Measurements from ENCODE around the gene DGCR8. TPM values are rescaled to one million over a fixed set of nuclear protein-coding genes. Genes with fewer than 3 reads are reported as not detected.

DGCR8 gene
- total RNA-seq, 4 donors from 2014 or later, result 9.8 to 27.9 (median 14.7) TPM

DNA sequence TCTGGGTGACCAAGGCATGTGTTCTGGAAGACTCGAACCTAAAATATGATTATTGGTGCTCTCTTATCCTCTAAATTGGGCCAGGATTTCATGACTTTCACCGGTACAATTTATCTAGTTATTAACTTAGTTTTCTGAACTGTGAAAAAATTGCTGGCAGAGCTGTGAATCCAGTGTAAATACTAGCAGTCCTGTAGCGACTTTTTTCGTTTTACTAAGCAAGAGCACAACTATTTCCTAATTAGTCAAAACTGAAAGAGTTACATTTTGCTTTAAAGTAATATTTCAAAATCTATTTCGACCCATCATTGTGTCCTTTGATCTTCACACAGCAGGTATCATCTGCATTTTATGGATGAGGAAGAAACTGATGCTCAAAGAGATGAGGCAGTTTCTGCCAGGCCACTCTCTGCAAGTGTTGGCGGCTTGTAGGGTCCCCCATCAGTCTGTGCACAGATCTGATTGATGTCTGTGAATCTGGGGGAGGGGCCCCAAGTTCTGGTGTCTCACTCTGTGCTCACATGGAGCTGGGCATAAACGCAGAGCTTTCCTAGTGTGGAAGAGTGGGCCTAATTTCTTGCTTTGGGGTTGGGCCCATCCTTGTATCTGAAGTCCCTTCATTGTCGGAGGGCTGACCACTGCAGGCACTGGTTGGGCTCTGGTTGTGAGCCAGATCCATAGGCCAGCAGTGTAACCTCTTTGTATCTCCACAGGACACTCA lies 38.4 kb downstream of the DGCR8 start:
- TF ChIP-seq, protein P1, sequence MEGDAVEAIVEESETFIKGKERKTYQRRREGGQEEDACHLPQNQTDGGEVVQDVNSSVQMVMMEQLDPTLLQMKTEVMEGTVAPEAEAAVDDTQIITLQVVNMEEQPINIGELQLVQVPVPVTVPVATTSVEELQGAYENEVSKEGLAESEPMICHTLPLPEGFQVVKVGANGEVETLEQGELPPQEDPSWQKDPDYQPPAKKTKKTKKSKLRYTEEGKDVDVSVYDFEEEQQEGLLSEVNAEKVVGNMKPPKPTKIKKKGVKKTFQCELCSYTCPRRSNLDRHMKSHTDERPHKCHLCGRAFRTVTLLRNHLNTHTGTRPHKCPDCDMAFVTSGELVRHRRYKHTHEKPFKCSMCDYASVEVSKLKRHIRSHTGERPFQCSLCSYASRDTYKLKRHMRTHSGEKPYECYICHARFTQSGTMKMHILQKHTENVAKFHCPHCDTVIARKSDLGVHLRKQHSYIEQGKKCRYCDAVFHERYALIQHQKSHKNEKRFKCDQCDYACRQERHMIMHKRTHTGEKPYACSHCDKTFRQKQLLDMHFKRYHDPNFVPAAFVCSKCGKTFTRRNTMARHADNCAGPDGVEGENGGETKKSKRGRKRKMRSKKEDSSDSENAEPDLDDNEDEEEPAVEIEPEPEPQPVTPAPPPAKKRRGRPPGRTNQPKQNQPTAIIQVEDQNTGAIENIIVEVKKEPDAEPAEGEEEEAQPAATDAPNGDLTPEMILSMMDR (IDR thresholded peaks at IDR 0.05; ENCODE audit: low read depth), result no peak

DNA sequence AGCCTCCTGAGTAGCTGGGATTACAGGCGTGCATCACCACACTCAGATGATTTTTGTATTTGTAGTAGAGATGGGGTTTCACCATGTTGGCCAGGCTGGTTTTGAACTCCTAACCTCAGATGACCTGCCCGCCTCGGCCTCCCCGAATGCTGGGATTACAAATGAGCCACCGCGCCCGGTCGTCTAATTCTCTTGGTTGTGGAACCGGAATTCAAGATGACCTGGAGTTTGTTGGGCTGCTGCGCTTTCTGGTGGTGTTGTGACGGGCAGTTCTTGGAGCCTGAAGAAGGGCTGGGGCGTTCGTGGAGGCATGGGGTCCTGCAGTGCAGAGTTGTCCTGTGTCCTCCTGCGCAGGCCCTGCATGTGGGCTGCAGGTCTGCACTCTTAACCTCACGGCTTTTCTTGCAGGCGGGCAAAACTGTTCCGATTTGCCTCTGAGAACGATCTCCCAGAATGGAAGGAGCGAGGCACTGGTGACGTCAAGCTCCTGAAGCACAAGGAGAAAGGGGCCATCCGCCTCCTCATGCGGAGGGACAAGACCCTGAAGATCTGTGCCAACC lies 41.9 kb downstream of the DGCR8 start:
- TF ChIP-seq, protein P1 (IDR thresholded peaks at IDR 0.05; ENCODE audit: low read depth), result no peak

DNA sequence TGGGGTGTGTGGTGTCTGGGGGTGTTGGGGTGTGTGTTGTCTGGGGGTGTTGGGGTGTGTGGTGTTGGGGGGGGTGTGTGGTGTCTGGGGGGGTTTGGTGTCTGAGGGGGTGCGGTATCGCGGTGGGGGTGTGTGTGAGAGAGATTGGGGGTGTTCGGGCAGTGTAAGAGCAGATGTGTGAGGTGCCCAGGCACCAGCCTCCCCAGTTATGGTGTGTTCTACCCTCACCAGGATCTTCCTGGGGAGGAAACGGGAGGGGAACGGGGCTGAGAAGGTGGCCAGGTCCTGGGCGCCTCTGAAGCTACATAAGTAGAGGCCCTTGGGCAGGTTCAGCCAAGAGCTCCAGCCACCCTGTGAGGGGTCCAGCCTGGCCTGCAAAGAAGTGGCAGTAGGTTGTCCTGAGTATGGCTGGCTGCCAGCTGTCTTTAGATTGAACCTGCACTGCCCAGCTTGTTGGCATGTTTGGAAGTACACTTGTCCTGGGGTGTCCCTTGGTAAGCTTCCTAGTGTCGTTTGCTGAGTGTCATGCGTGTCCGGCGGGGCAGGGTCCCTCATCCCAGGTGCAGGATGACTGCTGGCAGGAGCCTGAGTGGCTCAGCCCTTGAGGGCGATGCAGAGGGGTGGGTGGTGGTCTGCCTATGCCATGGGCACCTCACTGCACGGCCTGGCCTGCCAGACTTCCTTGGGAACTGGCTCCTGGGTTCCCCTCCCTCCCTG lies 43.5 kb downstream of the DGCR8 start:
- TF ChIP-seq, protein P1 (IDR thresholded peaks at IDR 0.05; ENCODE audit: low read depth), result no peak

DNA sequence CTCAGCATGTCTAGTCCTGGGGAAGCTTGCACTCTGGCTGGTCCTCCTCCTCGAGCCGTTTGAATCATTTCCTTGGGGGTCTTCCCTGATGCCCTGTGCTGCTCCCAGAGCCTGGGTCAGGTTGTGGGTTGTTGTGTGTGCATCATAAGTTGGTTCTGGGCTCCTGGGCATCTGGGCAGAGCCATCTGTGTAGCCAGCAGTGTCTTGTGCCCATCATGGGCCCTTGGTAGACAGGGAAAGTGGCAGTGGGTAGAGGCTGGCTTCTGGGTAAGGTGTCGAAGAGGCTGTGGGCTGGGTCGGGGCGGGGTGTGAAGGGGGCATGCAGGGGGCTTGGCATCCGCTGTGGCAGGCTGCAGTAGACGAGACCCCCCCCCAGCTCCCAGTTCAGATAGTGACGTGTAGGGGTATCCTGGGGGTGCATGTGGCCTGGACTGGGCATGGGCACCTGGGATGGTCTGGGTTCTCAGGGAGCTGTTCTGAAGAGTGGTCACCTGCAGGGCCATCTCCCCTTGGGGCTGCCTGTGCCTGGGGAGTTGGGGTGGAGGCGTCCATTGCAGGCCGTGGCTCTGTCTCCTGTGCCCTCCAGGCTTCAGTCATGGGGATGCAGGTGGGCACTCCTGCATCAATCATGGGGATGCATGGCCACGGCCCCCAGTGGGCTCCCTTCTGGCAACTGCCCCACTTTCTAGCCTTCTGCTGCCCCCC lies 44.2 kb downstream of the DGCR8 start:
- TF ChIP-seq, protein P1 (IDR thresholded peaks at IDR 0.05; ENCODE audit: low read depth), result no peak

DNA sequence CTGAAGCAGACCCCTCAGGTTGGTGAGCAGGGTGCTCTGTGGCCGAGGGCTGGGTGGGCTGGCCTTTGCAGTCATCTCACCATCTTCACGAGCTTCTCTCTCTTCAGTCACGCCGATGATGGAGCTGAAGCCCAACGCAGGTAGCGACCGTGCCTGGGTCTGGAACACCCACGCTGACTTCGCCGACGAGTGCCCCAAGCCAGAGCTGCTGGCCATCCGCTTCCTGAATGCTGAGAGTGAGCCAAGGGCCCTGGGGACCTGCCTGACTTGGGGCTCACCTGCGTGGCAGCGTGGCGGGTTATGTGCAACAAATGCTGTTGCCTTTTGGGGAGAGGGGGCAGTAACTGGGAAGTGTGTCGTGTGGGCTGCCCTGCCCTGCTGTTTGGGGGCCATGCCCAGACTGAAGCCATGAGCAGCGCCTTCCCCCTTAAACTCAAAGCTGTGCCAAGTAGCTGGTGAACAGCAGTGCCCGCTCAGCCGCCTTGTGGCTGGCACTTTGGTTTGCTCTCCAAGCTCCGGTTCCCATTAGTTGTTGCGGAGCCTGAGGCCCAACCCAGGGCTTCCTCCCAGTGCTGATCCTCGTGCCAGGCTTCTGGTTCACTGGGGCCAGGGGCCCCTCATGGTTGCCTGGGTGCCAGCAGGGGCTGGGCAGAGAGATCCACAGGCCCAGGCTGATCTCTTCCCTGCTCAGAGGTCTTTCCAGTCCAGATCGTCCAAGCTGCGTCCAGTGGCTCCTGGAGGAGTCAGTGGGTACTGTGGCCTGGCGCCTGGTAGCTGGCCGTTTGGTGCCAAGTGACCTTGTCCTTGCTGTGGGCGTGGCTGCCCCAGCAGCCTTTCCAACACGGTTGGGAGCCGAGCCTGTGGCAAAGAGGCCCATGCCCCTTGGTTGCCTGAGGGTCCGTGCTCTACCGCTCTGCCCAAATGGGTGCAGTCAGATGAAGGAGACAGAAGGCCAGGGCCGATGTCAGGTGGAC lies 45.4 kb downstream of the DGCR8 start:
- TF ChIP-seq, protein P1 (IDR thresholded peaks at IDR 0.05; ENCODE audit: low read depth), result no peak

DNA sequence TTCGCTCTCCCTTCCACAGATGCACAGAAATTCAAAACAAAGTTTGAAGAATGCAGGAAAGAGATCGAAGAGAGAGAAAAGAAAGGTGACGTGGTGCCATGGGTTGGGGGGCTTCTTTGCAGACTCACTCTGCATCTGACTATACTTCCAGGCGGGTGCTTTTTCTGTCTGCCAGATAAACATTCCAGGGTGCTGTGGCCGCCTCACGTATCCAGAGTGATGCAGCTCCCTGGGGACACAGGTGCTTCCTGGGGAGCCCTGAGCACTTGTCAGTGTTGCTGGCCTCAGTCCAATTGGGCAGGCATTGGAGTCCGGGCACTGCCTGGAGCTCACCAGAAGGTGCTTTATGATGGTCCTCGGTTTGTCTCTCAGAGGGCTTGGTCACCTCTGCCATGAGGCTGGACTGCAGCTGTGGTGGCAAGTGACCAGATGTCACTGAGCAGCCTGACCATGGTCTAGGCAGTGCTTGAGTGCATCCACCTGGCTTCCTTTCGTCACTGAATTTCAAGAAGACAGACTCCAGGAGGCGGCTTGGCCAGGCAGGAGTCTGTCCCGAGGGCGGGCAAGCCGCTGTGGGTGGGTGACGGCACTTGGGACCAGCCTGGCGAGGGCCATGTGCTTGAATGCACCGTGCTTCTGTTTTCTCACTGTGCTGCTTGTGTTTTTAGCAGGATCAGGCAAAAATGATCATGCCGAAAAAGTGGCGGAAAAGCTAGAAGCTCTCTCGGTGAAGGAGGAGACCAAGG lies 46.4 kb downstream of the DGCR8 start:
- TF ChIP-seq, protein P1 (IDR thresholded peaks at IDR 0.05; ENCODE audit: low read depth), result no peak

Measured in subcutaneous adipose tissue (tissue), 4 donors.